PC-3 (cell line): ENCODE measurements around the gene NT5C1B.

Source experiments
- EZH2 ChIP-seq: fragments of 300-600 bp; sonication (generic); IDR thresholded peaks from one replicate; pipeline ENCODE4 v1.6.1; 2017; ENCODE audit warnings: antibody characterized with exemption, mild to moderate bottlenecking, low read length; ENCODE audit not compliant: unreplicated experiment
- EZH2phosphoT487 ChIP-seq: fragments of 300-600 bp; sonication (generic); IDR thresholded peaks from 2 replicates; pipeline ENCODE4 v1.6.1; 2018; ENCODE audit warnings: mild to moderate bottlenecking, antibody characterized with exemption, low read length, borderline replicate concordance
- TF ChIP-seq, protein P1 (sequence below): fragments of 300-600 bp; sonication (generic); conservative IDR thresholded peaks from 2 replicates; pipeline ENCODE4 v1.5.1; 2017; ENCODE audit warnings: antibody characterized with exemption, low read depth, mild to moderate bottlenecking, low read length

DNA sequence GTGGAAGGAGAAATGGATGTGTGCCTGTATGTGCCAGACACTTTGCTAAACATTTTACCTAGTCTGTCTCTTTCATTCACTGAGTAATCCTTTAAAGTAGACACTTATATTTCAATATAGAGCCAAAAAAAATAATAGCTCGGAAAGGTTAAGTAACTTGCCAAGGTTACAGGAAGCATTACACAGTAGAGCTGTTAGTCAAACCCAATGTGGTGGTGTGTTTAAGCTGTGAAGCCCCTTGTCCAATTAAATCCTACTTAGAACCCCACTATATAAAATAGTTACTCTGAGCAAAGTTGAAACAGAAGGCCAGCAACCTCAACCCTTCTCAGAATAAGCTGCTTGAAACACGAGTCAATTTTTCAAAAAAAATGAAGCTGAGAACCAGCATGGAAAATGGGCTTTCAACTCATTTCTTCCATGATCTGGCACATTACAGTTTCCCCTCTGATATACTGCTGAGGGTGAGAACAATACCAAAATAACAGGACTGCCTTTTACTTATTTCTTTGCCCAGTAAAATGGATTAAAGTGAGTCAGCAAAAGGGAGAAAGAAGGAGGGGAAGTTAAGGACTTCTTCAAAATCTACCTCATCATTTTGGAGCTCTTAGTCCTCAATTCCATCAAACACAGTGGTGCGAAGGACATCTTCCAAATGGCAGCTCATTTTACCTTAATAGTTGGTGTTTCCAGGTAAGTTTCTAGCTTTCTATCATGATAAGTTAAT is 36.9 kb downstream of the NT5C1B start:
- no peak for TF ChIP-seq EZH2phosphoT487
- no peak for TF ChIP-seq EZH2
- TF ChIP-seq, protein P1, sequence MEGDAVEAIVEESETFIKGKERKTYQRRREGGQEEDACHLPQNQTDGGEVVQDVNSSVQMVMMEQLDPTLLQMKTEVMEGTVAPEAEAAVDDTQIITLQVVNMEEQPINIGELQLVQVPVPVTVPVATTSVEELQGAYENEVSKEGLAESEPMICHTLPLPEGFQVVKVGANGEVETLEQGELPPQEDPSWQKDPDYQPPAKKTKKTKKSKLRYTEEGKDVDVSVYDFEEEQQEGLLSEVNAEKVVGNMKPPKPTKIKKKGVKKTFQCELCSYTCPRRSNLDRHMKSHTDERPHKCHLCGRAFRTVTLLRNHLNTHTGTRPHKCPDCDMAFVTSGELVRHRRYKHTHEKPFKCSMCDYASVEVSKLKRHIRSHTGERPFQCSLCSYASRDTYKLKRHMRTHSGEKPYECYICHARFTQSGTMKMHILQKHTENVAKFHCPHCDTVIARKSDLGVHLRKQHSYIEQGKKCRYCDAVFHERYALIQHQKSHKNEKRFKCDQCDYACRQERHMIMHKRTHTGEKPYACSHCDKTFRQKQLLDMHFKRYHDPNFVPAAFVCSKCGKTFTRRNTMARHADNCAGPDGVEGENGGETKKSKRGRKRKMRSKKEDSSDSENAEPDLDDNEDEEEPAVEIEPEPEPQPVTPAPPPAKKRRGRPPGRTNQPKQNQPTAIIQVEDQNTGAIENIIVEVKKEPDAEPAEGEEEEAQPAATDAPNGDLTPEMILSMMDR = no peak
